K562 (cell line): ENCODE results near the gene TOM1L2. TPM values are rescaled to one million over a fixed set of nuclear protein-coding genes. Genes with fewer than 3 reads are reported as not detected.

ENCODE experiments used
- ARHGAP35 ChIP-seq: fragments of 450-650 bp; IDR thresholded peaks from 2 replicates; pipeline ENCODE4 v1.6.1; 2018; ENCODE audit not compliant: partially characterized antibody
- DNMT1 ChIP-seq: fragments of 450-650 bp; IDR thresholded peaks from 2 replicates; pipeline ENCODE4 v1.6.1; 2016; ENCODE audit warnings: antibody characterized with exemption, mild to moderate bottlenecking
- ETV5 ChIP-seq: sonication (generic); formaldehyde crosslinking; IDR thresholded peaks from 2 replicates; pipeline ENCODE4 v1.4.0; 2020; ENCODE audit warnings: low read depth, mild to moderate bottlenecking, missing genetic modification reagents
- FOXA3 ChIP-seq, 2 experiments: fragments of 450-650 bp in 1 of 2; sonication (generic) in 1 of 2; formaldehyde crosslinking; IDR thresholded peaks in 1 of 2; conservative IDR thresholded peaks in 1 of 2; 2 replicates each; pipeline versions ENCODE4 v1.4.0 to v1.8.0; 2020 to 2022; ENCODE audit warnings: mild to moderate bottlenecking in 2 of 2, missing genetic modification reagents in 1 of 2
- FOXO4 ChIP-seq: fragments of 450-650 bp; formaldehyde crosslinking; IDR thresholded peaks from 2 replicates; pipeline ENCODE4 v1.4.0; 2020; ENCODE audit warnings: mild to moderate bottlenecking, moderate library complexity
- HLTF ChIP-seq: fragments of 450-650 bp; IDR thresholded peaks from 2 replicates; pipeline ENCODE4 v1.6.1; 2016
- HNRNPLL ChIP-seq: fragments of 200-400 bp; formaldehyde crosslinking; IDR thresholded peaks from 2 replicates; pipeline ENCODE4 v1.6.1; 2017; ENCODE audit warnings: low read length, low read depth, mild to moderate bottlenecking; ENCODE audit not compliant: poor library complexity, severe bottlenecking
- KAT7 ChIP-seq: sonication (generic); formaldehyde crosslinking; IDR thresholded peaks from 2 replicates; pipeline ENCODE4 v1.8.0; 2022; ENCODE audit warnings: missing genetic modification reagents, mild to moderate bottlenecking, borderline replicate concordance
- LEF1 ChIP-seq: fragments of 450-650 bp; IDR thresholded peaks from 2 replicates; pipeline ENCODE4 v1.6.1; 2016; ENCODE audit warnings: mild to moderate bottlenecking
- PKNOX1 ChIP-seq: fragments of 450-650 bp; IDR thresholded peaks from 2 replicates; pipeline ENCODE4 v1.6.1; 2016
- SETDB1 ChIP-seq: IDR thresholded peaks from one replicate; pipeline ENCODE4 v1.6.1; 2012; ENCODE audit warnings: low read length, control low read depth, inconsistent platforms
- TAL1 ChIP-seq: fragments of 450-650 bp; IDR thresholded peaks from 2 replicates; pipeline ENCODE4 v1.6.1; 2016; ENCODE audit warnings: mild to moderate bottlenecking
- ZBED1 ChIP-seq: IDR thresholded peaks from 2 replicates; pipeline ENCODE4 v1.6.1; 2014
- ZC3H11A ChIP-seq: IDR thresholded peaks from 2 replicates; pipeline ENCODE4 v1.6.1; 2012; ENCODE audit warnings: low read depth, low read length, improper control_type of control experiment
- ZNF12 ChIP-seq: sonication (generic); formaldehyde crosslinking; IDR thresholded peaks from 2 replicates; pipeline ENCODE4 v1.4.0; 2020; ENCODE audit warnings: mild to moderate bottlenecking, missing genetic modification reagents
- ZNF140 ChIP-seq: fragments of 250-450 bp; sonication (Bioruptor Pico); IDR thresholded peaks from 2 replicates; pipeline ENCODE4 v1.8.0; 2021; ENCODE audit warnings: moderate library complexity, mild to moderate bottlenecking, inconsistent platforms
- ZNF311 ChIP-seq: fragments of 250-450 bp; sonication (Bioruptor Pico); IDR thresholded peaks from 2 replicates; pipeline ENCODE4 v1.4.0; 2020; ENCODE audit warnings: mild to moderate bottlenecking, moderate library complexity
- polyA plus RNA-seq, 8 experiments: library from polyadenylated mRNA; depleted of rRNA in 4 of 8; stranded (reverse) in 5 of 8; unstranded in 3 of 8; fragments of >200 nt; fragmentation: Nextera tagmentation in 2 of 8; fragmentation: Illumina TruSeq in 1 of 8; extraction: Ambion mirVana in 2 of 8; extraction: Trizol in 1 of 8; gene quantifications; 2 replicates each; pipeline versions ENCODE4 v1.2.1 to v1.2.3, GENCODE V29; 2011 to 2014; ENCODE audit warnings: inconsistent platforms in 1 of 8, missing spikeins in 1 of 8
- total RNA-seq, 7 experiments: library from RNA; depleted of rRNA in 6 of 7; stranded (reverse); fragments of >200 nt in 6 of 7; fragmentation: Illumina TruSeq in 2 of 7; extraction: Trizol in 2 of 7; gene quantifications; 2 replicates each; pipeline versions ENCODE4 v1.2.1 to v1.2.3, GENCODE V29; 2011 to 2021; ENCODE audit warnings: low replicate concordance in 1 of 7
- TF ChIP-seq, protein P1 (sequence below), 2 experiments: fragments of 150-350 bp in 1 of 2; IDR thresholded peaks; 2 replicates each; pipeline ENCODE4 v1.6.1; 2012 to 2016; ENCODE audit warnings: low read depth in 2 of 2, low read length in 2 of 2, mild to moderate bottlenecking in 1 of 2, moderate library complexity in 1 of 2
- TF ChIP-seq, protein P2 (sequence below): fragments of 250-450 bp; sonication (Bioruptor Pico); IDR thresholded peaks from 2 replicates; pipeline ENCODE4 v1.8.0; 2022; ENCODE audit warnings: moderate library complexity, mild to moderate bottlenecking, inconsistent platforms
- TF ChIP-seq, protein P3 (sequence below): fragments of 450-650 bp; formaldehyde crosslinking; IDR thresholded peaks from 2 replicates; pipeline ENCODE4 v1.4.0; 2020; ENCODE audit warnings: mild to moderate bottlenecking

Gene TOM1L2
- total and polyA plus RNA-seq, 9 of the 15 experiments (the other 6 are each of a cell fraction or from before 2014, with no cell fraction given) = 0.07 to 6.0 (median 2.5) TPM

DNA sequence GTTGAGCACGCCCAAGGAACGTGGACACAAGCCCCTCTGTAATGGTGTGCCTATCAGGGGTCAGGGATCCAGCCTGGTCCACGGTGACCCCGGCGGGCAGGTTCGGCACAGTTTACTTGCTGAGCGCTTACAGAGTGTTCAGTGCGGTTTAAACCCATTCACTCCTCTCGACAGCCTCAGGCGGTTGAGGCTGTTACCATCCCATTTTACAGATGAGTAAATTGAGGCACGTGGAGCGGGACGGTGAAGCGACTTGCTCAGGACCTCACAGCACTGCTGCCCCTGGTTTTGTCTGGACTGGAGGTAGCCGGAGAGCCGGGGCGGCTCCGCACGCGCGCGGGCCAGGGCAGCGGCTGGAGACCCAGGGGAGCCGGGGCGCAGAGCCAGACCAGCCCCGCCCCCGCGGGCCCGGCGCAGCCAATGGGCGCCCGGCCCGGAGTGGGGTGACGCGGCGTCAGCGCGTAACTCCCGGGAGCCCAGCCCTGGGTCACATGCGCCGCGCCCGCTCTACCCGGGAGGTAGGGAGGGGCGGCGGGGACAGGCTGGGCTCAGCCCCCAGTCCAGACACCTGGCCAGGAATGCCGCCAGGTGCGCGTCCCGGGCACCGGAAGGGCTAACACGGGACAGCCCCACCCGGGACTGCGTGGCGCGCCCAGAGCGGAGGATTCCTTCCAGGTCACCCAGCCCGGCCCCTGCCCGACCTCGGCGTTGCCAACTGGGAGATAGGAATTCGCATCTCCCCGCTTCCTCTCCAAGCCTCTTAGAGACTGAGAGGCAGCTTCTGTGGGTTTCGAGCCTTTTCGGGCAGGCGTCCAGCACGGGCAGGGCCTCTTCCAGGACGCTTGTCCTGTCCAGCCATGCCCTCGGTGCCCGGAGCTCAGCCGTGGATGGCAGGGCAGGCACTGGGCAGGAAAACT is 132.2 kb downstream of the TOM1L2 start (continued):
- TF ChIP-seq DNMT1 (no peak), PKNOX1 (no peak), HNRNPLL (peak; percentile 56), ZC3H11A (no peak), HLTF (no peak), ARHGAP35 (no peak), LEF1 (no peak), FOXA3 (CRISPR knock-in tag; conservative IDR thresholded peaks at IDR 0.05 in 1 of 2, IDR thresholded peaks at IDR 0.05 in 1 of 2) (no peak; a peak in 1 of 4 replicates), TAL1 (no peak), SETDB1 (no peak), ZNF12 (CRISPR knock-in tag) (no peak), ZNF140 (CRISPR knock-in tag) (no peak), ZNF311 (no peak), KAT7 (CRISPR knock-in tag) (no peak), ZBED1 (no peak), FOXO4 (CRISPR knock-in tag) (0 out of 2 replicates have a peak, but pooled peaks have one; percentile 69), ETV5 (CRISPR knock-in tag) (no peak)
- TF ChIP-seq, protein P1, sequence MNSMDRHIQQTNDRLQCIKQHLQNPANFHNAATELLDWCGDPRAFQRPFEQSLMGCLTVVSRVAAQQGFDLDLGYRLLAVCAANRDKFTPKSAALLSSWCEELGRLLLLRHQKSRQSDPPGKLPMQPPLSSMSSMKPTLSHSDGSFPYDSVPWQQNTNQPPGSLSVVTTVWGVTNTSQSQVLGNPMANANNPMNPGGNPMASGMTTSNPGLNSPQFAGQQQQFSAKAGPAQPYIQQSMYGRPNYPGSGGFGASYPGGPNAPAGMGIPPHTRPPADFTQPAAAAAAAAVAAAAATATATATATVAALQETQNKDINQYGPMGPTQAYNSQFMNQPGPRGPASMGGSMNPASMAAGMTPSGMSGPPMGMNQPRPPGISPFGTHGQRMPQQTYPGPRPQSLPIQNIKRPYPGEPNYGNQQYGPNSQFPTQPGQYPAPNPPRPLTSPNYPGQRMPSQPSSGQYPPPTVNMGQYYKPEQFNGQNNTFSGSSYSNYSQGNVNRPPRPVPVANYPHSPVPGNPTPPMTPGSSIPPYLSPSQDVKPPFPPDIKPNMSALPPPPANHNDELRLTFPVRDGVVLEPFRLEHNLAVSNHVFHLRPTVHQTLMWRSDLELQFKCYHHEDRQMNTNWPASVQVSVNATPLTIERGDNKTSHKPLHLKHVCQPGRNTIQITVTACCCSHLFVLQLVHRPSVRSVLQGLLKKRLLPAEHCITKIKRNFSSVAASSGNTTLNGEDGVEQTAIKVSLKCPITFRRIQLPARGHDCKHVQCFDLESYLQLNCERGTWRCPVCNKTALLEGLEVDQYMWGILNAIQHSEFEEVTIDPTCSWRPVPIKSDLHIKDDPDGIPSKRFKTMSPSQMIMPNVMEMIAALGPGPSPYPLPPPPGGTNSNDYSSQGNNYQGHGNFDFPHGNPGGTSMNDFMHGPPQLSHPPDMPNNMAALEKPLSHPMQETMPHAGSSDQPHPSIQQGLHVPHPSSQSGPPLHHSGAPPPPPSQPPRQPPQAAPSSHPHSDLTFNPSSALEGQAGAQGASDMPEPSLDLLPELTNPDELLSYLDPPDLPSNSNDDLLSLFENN (IDR thresholded peaks at IDR 0.05; ENCODE audit: low read depth in 2 of 2, low read length in 2 of 2) = no peak; a peak in 2 of 4 replicates
- TF ChIP-seq, protein P2, sequence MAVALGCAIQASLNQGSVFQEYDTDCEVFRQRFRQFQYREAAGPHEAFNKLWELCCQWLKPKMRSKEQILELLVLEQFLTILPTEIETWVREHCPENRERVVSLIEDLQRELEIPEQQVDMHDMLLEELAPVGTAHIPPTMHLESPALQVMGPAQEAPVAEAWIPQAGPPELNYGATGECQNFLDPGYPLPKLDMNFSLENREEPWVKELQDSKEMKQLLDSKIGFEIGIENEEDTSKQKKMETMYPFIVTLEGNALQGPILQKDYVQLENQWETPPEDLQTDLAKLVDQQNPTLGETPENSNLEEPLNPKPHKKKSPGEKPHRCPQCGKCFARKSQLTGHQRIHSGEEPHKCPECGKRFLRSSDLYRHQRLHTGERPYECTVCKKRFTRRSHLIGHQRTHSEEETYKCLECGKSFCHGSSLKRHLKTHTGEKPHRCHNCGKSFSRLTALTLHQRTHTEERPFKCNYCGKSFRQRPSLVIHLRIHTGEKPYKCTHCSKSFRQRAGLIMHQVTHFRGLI = peak; percentile 52; the same call in 1 of the 2 replicates
- TF ChIP-seq, protein P3, sequence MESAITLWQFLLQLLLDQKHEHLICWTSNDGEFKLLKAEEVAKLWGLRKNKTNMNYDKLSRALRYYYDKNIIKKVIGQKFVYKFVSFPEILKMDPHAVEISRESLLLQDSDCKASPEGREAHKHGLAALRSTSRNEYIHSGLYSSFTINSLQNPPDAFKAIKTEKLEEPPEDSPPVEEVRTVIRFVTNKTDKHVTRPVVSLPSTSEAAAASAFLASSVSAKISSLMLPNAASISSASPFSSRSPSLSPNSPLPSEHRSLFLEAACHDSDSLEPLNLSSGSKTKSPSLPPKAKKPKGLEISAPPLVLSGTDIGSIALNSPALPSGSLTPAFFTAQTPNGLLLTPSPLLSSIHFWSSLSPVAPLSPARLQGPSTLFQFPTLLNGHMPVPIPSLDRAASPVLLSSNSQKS (CRISPR knock-in tag) = no peak
